ENCODE measurements around the gene GSTT4. TPM values are rescaled to one million over a fixed set of nuclear protein-coding genes. Genes with fewer than 3 reads are reported as not detected.
"Not testable (repeated sequence)": the region's sequence is repeated elsewhere in the genome, so short reads cannot be mapped to it uniquely, and the experiment has no call there.

The GSTT4 gene
- not detected in 2 replicates for total RNA-seq (2014; rRNA removed; shearing (Covaris generic); ENCODE audit: low replicate concordance)

DNA sequence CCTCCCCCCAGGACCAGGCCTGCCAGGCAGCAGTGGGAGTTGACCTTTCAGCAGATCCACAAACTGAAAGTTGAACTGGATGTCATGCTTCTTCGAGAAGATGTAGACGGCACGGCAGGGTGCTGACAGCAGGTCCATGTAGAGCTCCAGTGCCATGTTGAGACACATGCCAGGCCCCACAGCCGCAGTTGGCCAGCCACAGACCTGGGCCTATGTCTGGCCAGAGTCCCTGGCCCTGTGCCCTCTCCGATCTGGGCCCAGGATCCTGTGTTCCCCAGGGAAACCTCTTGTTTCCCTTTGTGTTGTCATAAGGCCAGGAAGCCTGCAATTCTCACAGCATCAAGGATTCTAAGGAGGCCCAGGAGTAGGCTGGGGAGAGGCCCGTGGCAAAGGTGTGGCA lies at the start of gene GSTT4:
TSS of gene GSTT4 (minus strand) at position 253 of the 400 bp plus-strand sequence. CDS start at position 156, 97 bp downstream.
- H3K27me3 ChIP-seq, result no peaks in the 10 kb centered on the region
- DNase-seq, result peak; percentile 26
- no peak within 1 kb of the TSS for H3K4me3 ChIP-seq
- H3K36me3 ChIP-seq, result no peaks in the 10 kb centered on the region
- H3K9me3 ChIP-seq, result no peaks in the 10 kb centered on the region

DNA sequence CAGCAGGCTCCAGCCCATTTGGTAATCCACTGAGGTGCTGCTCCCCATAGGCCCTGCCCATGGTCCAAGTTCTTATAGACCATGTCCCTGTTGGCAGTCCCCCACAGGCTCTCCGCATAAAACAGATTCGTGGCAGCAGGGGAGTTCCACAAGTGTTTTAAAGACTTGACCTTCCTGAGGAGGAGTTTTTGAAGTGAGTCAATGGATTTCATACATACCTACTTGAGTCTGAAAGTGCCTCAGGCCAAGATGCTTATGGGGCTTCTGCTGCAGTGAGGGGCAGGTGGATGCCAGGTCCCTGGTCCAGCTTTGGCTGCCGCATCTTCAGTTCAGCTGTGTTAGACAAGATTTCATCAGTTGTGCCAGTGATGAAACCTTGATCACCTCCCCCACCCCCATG lies 49.1 kb upstream of the GSTT4 start:
- DNase-seq, result no peak
- H3K4me3 ChIP-seq, result no peak overlapping the region
- H3K36me3 ChIP-seq, result peaks cover 39% of the 10 kb centered on the region
- H3K9me3 ChIP-seq, result no peaks in the 10 kb centered on the region
- H3K27me3 ChIP-seq, result no peaks in the 10 kb centered on the region

DNA sequence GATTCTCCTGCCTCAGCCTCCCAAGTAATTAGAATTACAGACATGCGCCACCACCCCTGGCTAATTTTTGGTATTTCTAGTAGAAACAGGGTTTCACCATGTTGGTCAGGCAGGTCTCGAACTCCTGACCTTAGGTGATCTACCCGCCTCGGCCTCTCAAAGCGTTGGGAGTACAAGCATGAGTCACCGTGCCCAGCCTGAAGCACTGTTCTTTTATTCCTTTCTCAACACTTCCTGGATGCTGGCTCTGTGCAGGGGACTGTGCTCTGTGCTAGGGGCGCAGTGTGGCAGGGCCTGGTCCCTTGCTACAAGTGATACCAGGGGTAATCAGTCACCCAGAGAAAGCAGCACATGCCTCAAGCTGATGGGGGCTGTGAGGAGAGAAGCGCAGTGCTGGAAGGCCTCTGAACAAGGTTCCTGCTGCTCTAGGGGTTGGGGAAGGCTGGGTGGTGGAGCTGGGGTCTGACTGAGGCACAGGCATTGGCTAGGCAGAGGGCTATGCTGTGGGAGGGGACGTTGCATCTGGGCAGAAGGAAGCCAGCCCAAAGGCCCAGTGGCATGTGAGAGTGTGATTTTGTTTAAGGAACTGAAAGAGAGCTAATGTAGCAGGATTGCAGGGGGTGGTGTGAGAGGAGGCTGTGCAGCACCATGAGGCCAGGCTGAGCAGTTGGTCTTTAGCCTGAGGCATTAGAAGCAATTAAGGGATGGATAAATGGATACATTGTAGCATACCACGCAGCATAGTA lies 48.4 kb upstream of the GSTT4 start:
- peaks cover 41% of the 10 kb centered on the region for H3K36me3 ChIP-seq

DNA sequence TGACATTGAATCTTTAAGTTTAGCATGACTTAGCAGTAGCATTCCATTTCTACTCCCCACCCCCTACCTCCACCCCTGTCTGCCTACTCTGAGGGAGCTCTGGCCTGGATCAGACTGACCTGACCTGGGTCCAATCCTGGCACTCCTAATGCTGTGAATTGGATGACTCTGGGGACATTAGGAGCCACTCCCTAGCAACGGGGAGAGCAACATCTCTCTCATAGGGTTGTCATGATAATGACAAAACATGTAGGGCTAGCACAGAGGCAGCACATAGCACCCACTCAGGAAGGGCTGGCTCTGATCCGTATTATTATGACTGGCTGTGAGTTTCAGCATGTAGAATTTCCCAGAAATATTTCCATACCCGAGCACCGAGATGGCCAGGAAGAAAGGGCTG lies 46.3 kb upstream of the GSTT4 start:
- Histone ChIP-seq H3K27me3 (no peaks in the 10 kb centered on the region), H3K9me3 (no peaks in the 10 kb centered on the region), H3K36me3 (peaks cover 33% of the 10 kb centered on the region), H3K4me3 (no peak overlapping the region)
- no peak for DNase-seq

More for the DNA sequence above, 48.4 kb upstream of the GSTT4 start:
- Histone ChIP-seq H3K9me3 (no peaks in the 10 kb centered on the region), H3K4me3 (no peak overlapping the region), H3K27me3 (no peaks in the 10 kb centered on the region)
- no peak for DNase-seq

DNA sequence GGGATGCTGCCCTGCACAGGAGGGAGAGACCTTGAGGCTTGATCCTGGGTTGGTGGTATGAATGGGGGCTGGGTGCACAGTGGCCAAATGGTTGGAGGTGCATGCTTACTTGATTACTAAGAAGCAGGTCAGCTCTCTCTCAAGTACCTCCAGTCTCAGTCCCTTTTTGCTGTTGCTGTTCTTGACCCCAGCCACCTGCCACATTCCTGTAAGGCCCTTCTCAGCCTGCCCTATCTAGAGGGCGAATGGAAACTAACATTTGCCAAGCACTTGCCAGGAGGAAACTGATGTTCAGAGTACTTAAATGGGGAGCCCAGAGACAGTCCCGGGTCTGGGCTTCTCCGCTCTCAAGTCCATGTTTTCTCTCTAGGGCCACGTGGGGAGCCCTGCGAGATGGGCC lies 45.8 kb upstream of the GSTT4 start:
- Histone ChIP-seq H3K36me3 (peaks cover 28% of the 10 kb centered on the region), H3K27me3 (no peaks in the 10 kb centered on the region), H3K4me3 (no peak overlapping the region), H3K9me3 (no peaks in the 10 kb centered on the region)
- no peak for DNase-seq

DNA sequence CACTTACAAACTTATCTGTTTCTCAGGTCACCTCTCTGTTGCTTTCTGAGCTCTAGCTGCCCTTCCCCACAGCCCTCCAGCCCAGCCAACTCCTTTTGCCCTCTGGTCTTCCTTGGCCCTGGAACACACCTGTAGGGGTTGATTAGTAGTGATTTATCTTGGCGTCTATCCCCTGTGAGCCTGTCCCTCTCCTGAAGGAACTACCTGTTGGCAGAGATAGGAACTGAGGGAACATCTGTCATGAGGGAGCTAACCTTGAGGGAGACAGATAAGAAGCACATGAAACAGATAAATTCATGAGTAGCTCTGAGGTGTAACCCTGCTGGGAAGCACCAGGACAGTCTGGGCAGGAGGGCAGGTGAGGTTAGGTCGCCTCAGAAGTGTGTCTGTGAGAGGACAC lies 44.7 kb upstream of the GSTT4 start:
- Histone ChIP-seq H3K4me3 (no peak overlapping the region), H3K27me3 (no peaks in the 10 kb centered on the region), H3K36me3 (peaks cover 32% of the 10 kb centered on the region), H3K9me3 (no peaks in the 10 kb centered on the region)
- no peak for DNase-seq

GRCh38 chr22:24049211-24049610 lies 44.0 kb upstream of the GSTT4 start:
- Histone ChIP-seq H3K4me3 (no peak overlapping the region), H3K9me3 (no peaks in the 10 kb centered on the region), H3K27me3 (no peaks in the 10 kb centered on the region), H3K36me3 (peaks cover 30% of the 10 kb centered on the region)
- no peak for DNase-seq

DNA sequence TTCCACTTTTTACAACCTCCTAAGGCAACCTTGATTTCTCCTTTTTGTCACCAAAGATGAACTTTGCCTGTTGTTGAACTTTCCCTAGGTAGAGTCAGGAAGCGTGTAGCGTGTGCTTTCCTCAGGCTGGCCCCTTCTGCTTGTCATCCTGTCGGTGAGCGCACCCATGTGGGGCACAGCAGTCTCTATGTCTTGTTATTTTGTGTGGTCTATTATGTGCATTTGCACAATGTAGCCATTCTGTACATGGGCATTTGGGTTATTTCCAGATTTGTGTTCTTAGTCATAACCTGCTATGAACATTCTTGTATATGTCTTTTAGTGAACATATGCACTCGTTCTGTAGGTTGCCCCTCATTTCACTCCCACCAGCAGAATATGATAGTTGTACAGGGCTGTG lies 40.8 kb upstream of the GSTT4 start:
- DNase-seq, result no peak
- Histone ChIP-seq H3K4me3 (no peak overlapping the region), H3K9me3 (no peaks in the 10 kb centered on the region), H3K36me3 (peaks cover 33% of the 10 kb centered on the region), H3K27me3 (no peaks in the 10 kb centered on the region)

GRCh38 chr22:24043958-24044357 lies 38.7 kb upstream of the GSTT4 start:
- DNase-seq, result no peak
- H3K9me3 ChIP-seq, result no peaks in the 10 kb centered on the region
- no peak overlapping the region for H3K4me3 ChIP-seq
- no peaks in the 10 kb centered on the region for H3K27me3 ChIP-seq
- peaks cover 29% of the 10 kb centered on the region for H3K36me3 ChIP-seq

GRCh38 chr22:24043465-24043864 lies 38.2 kb upstream of the GSTT4 start:
- not testable (repeated sequence) for H3K27me3 ChIP-seq, H3K9me3 ChIP-seq, H3K4me3 ChIP-seq, DNase-seq
- H3K36me3 ChIP-seq, result peaks cover 28% of the 10 kb centered on the region

- DNase-seq, result no peak
- Histone ChIP-seq H3K36me3 (peaks cover 32% of the 10 kb centered on the region), H3K9me3 (no peaks in the 10 kb centered on the region), H3K27me3 (no peaks in the 10 kb centered on the region), H3K4me3 (no peak overlapping the region)
Observed at GRCh38 chr22:24040946-24041345, 35.7 kb upstream of the GSTT4 start.

GRCh38 chr22:24039046-24039445 lies 33.8 kb upstream of the GSTT4 start:
- H3K4me3 ChIP-seq, result no peak overlapping the region
- no peak for DNase-seq
- H3K27me3 ChIP-seq, result no peaks in the 10 kb centered on the region
- no peaks in the 10 kb centered on the region for H3K9me3 ChIP-seq
- H3K36me3 ChIP-seq, result peaks cover 26% of the 10 kb centered on the region

DNA sequence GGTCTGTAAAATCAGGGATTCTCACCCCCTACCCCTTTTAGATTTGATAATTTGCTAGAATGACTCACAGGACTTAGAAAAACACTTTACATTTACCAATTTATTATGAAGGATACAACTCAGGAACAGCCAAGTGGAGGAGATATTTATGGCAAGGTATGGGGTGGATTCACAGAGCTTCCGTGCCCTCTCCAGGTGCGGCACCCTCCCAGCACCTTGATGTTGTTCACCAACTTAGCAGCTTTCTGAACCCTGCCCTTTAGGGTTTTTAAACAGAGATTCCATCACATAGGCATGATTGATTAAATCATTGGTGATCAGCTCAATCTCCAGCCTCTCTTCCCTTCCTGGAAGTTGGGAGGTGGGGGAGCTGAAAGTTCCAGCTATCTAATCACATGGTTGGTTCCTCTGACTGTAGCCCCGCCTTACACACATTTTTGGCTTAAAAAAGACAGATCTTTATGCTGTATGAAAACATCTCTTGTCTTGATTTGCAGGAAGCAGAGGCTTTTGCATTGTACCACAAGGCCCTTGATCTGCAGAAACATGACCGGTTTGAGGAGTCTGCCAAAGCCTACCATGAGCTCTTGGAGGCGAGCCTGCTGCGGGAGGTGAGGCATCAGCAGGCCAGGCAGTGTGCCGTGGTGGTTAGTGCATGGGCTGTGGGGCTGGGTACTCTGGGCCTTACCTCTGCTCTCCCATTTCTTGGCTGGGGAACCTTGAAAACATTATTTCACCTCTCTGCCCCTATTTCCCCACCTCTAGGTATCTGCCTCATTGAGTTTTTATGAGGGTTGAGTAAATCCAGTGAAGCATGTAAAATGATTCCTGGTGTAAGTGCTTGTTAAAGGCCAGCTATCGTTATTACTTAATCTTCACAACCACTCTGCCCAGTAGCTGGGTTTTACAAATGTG lies 32.9 kb upstream of the GSTT4 start:
- Histone ChIP-seq H3K36me3 (peaks cover 20% of the 10 kb centered on the region), H3K4me3 (no peak overlapping the region), H3K9me3 (no peaks in the 10 kb centered on the region), H3K27me3 (no peaks in the 10 kb centered on the region)
- no peak for DNase-seq

GRCh38 chr22:24035296-24035695 lies 30.0 kb upstream of the GSTT4 start:
- peaks cover 20% of the 10 kb centered on the region for H3K36me3 ChIP-seq
- no peak overlapping the region for H3K4me3 ChIP-seq
- H3K27me3 ChIP-seq, result no peaks in the 10 kb centered on the region
- H3K9me3 ChIP-seq, result no peaks in the 10 kb centered on the region
- no peak for DNase-seq

DNA sequence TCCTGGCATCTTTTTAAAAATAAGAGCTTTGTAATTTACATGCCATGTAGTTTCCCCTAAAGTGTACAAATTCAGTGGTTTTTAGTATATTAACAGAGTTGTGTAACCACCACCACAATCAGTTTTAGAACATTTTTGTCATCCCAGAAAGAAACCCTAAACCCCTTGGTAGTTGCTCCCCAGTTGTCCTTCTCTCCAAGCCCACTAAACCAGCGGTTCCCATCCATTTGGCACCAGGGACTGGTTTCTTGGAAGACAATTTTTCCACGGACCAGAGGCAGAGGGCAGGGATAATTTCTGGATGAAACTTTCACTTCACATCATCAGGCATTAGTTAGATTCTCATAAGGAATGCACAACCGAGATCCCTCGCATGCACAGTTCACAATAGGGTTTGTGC lies 28.5 kb upstream of the GSTT4 start:
- Histone ChIP-seq H3K4me3 (no peak overlapping the region), H3K9me3 (no peaks in the 10 kb centered on the region), H3K27me3 (no peaks in the 10 kb centered on the region), H3K36me3 (peaks cover 14% of the 10 kb centered on the region)
- DNase-seq, result no peak

DNA sequence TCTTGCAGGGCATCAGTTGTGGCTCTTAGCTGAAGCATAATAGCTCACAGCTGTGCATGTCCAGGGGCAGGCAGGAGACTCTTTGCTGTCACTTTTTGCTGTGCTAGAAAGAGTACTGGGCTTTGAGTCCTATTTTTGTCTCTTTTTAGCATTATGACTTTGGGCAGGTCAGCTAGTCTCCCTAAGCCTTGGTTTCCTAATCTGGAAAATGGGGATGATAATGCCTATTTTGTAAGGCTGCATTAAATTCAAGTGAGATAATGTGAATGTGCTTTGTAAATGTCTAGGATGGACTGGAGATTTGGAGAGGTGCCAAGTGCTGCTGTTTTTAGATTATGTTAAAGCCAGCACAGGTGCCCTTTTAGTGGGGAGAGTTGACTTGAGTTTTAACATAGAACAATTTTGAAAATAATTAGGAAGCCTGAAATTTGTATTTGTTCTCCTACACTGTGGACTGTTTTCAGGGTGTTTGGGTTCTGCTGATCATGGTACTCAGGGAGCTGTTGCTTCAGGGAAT lies 25.0 kb upstream of the GSTT4 start:
- peaks cover 11% of the 10 kb centered on the region for H3K36me3 ChIP-seq

GRCh38 chr22:24029304-24029703 lies 24.1 kb upstream of the GSTT4 start:
- H3K9me3 ChIP-seq, result peaks cover 3% of the 10 kb centered on the region; the same call in 1 of the 2 replicates
- H3K36me3 ChIP-seq, result peaks cover 11% of the 10 kb centered on the region
- no peaks in the 10 kb centered on the region for H3K27me3 ChIP-seq
- no peak overlapping the region for H3K4me3 ChIP-seq
- no peak for DNase-seq

More for the DNA sequence above, 25.0 kb upstream of the GSTT4 start:
- no peaks in the 10 kb centered on the region for H3K27me3 ChIP-seq
- no peak overlapping the region for H3K4me3 ChIP-seq
- no peak for DNase-seq
- H3K9me3 ChIP-seq, result no peaks in the 10 kb centered on the region
